Kidney epithelial cell (primary cell): ENCODE results near the gene PDE4B. TPM values are rescaled to one million over a fixed set of nuclear protein-coding genes. Genes with fewer than 3 reads are reported as not detected.

Source experiments
- DNase-seq: peaks from one replicate; pipeline ENCODE4 v3.0.0-alpha.2; 2010; ENCODE audit warnings: low read depth
- H3K27me3 ChIP-seq: 2 replicates; pipeline ENCODE4 v1.6.0; 2011; ENCODE audit warnings: low read length; ENCODE audit not compliant: control insufficient read depth, insufficient read depth
- H3K36me3 ChIP-seq: 2 replicates; pipeline ENCODE4 v1.5.1; 2011; ENCODE audit warnings: low read length; ENCODE audit not compliant: control insufficient read depth, insufficient read depth
- H3K4me3 ChIP-seq: 2 replicates; pipeline ENCODE4 v1.5.1; 2011; ENCODE audit warnings: low read depth, mild to moderate bottlenecking, control low read depth, low read length
- total RNA-seq: library from RNA; depleted of rRNA; stranded (reverse); fragments of >200 nt; gene quantifications from 2 replicates; pipeline ENCODE4 v1.2.3, GENCODE V29; 2015
- TF ChIP-seq, protein P1 (sequence below): IDR thresholded peaks from 2 replicates; pipeline ENCODE4 v1.5.1; 2011; ENCODE audit warnings: mild to moderate bottlenecking, moderate library complexity, low read length, control low read depth, inconsistent platforms; ENCODE audit not compliant: insufficient read depth, poor library complexity, severe bottlenecking

Gene PDE4B
- total RNA-seq, 1 donor from 2014 or later, result 0.33 TPM

GRCh38 chr1:66353257-66353656 is 560.6 kb downstream of the PDE4B start:
- Histone ChIP-seq H3K36me3 (no peaks in the 10 kb centered on the region), H3K4me3 (no peak overlapping the region), H3K27me3 (no peaks in the 10 kb centered on the region)
- DNase-seq, result no peak
- TF ChIP-seq, protein P1, sequence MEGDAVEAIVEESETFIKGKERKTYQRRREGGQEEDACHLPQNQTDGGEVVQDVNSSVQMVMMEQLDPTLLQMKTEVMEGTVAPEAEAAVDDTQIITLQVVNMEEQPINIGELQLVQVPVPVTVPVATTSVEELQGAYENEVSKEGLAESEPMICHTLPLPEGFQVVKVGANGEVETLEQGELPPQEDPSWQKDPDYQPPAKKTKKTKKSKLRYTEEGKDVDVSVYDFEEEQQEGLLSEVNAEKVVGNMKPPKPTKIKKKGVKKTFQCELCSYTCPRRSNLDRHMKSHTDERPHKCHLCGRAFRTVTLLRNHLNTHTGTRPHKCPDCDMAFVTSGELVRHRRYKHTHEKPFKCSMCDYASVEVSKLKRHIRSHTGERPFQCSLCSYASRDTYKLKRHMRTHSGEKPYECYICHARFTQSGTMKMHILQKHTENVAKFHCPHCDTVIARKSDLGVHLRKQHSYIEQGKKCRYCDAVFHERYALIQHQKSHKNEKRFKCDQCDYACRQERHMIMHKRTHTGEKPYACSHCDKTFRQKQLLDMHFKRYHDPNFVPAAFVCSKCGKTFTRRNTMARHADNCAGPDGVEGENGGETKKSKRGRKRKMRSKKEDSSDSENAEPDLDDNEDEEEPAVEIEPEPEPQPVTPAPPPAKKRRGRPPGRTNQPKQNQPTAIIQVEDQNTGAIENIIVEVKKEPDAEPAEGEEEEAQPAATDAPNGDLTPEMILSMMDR, result no peak

DNA sequence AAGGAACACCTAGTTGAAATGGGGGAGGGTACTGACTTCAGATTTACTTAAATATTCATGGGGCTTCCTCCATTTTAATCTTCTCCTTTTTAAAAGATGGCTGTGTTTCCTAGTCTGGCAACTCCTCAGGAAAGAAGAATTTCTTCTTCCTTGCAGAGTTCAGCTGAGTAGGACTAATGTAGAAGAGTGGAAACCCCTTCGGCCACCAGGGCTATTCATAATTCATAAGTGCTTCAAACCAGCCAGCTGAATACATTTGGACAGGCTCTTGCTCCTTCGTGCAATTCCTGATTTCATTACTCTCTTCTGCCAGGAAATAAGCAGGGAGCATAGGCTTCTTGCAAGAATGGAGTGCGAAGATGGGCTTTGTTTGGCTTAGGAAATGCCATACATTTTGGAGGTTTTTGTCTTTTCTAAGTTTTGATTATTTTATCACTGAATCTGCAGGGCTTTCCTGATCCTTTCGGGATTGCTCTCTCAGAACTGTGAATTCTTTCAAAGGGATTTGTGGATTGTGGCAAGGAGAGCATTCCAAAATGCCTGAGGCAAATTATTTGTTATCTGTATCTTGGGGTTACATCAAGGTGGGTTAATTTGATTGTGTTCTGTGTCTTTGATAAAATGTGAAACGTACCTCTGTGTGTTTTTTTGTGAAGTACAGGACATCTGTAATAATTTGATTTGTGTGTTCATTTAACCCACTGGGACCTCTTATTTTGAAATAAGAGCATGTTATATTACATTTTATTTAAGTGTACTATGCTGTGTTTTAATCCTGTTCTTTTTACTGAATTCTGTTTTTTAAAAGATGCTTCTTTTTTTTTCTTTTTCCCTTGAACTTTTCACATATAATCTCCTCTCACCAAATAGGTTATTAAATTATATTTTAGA is 561.9 kb downstream of the PDE4B start:
- TF ChIP-seq, protein P1, result no peak
- Histone ChIP-seq H3K27me3 (no peaks in the 10 kb centered on the region), H3K36me3 (no peaks in the 10 kb centered on the region), H3K4me3 (no peak overlapping the region)
- DNase-seq, result no peak

DNA sequence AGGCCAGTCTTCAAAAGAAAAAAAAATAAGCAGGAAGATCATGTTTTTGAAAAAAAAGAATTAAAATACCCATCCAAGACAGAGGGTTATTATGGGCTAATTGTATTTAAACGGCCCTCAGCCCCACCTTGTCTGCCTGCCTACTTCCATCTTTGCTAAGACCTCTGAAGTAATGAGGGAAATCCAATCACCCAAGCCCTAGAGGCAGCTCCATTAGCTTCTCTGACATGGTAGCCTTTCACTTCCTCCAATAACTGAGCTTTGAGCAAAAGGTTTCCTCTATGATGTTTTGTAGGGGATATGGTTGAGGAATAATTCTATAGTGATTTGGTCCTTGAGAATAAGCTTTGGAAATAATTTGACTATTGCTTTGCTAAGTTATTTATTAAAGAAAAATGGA is 563.1 kb downstream of the PDE4B start:
- no peak for DNase-seq
- Histone ChIP-seq H3K36me3 (no peaks in the 10 kb centered on the region), H3K4me3 (no peak overlapping the region), H3K27me3 (no peaks in the 10 kb centered on the region)
- TF ChIP-seq, protein P1, result no peak

DNA sequence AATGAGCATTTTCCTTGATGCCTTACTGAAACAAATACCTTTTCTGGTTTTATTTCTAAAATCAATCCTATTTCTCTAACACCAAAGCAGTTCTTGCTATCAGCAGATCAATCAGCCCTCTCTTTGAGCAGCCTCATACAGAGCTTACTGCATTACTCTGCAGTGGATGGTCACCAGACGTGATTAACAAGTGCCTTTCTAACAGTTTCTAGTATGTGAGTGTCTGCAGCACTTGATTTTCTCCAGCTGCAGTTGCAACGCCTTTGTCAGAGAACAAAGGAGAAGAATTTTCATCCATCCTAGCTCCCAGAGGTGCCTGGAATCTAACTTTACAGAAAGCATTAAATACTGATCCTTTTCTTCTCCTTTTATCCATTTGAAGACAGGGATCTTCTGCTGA is 563.9 kb downstream of the PDE4B start:
- no peaks in the 10 kb centered on the region for H3K36me3 ChIP-seq
- no peak overlapping the region for H3K4me3 ChIP-seq
- TF ChIP-seq, protein P1, result no peak
- no peaks in the 10 kb centered on the region for H3K27me3 ChIP-seq
- DNase-seq, result no peak

- no peak for DNase-seq
- no peaks in the 10 kb centered on the region for H3K27me3 ChIP-seq
- H3K4me3 ChIP-seq, result no peak overlapping the region
- H3K36me3 ChIP-seq, result no peaks in the 10 kb centered on the region
- TF ChIP-seq, protein P1, result no peak
Observed at GRCh38 chr1:66357021-66357420, 564.3 kb downstream of the PDE4B start.

DNA sequence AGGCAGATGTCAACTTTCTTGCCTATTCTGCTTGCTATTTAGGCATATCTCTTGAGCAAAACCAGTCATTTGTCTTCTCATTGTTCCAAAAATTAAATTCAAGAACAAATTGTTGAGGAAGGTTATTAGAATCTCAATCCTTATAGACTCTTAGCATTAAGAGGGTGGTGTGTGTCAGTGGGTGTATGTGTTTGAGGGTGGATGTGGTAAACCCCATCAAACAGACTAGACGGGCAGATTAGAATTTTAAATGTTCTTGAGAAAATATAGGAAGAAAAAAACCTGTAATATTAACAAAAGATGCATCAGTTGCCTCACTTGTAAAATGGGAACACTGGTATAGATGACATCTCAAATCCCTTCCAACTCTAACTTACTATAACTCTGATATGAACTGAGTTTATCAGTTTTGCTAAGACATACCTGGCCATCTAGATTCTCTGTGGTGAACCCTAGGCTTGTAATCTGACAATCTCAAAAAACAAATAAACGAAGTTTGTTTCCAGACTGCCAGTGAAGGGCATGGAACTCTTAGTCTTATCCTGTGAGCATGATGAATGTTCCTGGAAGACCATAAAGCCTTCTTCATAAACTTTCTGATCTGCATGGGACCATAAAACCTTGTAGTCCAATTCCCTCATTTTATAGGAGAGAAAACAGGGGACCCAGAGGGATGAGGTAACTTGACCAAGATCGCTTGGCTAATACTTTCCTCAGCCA is 564.9 kb downstream of the PDE4B start:
- Histone ChIP-seq H3K36me3 (no peaks in the 10 kb centered on the region), H3K4me3 (no peak overlapping the region), H3K27me3 (no peaks in the 10 kb centered on the region)
- TF ChIP-seq, protein P1, result no peak
- no peak for DNase-seq
